NCI-H2196 treated with DMSO at 0.1 percent for 48 hours (cell line): ENCODE data around the gene DSCAM.
A peak's percentile ranks its signal among the peaks of the same experiment; 100 is the strongest.
"Not testable (repeated sequence)": the region's sequence is repeated elsewhere in the genome, so short reads cannot be mapped to it uniquely, and the experiment has no call there.

Experiments
- DNase-seq: peaks from one replicate; lab custom pipeline; 2025; ENCODE audit not compliant: unreplicated experiment; lab: John Stamatoyannopoulos, UW

DSCAM gene

DNA sequence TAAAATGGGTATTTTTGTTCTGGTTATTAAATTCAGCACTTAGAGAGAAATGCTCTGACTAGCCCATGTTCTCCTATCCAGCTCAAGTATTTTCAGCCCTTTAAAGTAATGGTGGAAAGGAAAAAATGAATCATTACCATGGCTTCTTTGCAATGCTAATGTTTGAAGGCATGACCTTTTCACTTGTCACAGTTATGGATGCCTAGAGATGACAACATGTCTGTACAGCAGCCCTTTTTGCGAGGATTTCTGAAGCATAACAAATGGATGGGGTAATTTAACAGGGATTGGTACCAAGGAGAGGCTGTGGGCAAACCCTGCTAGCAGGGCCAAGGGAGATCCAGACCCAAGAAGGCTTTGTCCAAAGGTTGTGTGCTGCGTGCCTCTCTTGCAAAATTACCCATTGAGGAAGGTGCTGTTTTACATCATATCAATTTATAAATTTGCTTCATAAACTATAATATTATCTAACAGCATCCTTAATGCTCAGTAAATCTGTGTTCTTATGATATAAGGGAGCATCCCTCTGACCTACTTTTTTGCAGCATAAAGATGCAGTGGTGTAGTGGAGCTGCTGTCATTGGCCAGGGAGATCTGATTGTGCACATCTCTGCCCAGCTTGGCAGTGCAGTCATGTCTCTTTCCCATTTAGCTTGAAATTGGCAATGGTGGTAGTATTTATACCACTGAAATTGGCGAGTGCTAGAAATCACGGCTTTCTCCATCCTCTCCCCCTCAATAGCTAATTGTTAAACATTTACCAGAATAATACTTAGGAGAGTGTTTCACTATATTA, 652.6 kb downstream of the DSCAM start:
- no peak for DNase-seq

DNA sequence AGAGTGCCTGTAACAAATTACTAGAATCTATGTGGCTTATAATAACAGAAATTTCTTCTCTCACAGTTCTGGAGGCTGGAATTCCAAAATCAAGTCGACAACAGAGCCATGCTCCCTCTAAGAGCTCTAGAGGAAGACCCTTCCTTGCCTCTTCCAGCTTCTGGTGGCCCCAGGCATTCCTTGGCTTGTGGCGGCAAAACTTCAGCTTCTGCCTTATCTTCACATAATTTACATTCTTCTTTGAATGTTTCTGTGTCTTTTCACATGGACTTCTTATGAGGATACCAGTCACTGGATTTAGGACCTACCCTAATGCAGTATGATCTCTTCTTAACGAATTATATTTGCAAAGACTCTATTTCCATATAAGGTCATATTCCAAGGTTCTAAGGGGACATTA, 655.3 kb downstream of the DSCAM start:
- no peak for DNase-seq

DNA sequence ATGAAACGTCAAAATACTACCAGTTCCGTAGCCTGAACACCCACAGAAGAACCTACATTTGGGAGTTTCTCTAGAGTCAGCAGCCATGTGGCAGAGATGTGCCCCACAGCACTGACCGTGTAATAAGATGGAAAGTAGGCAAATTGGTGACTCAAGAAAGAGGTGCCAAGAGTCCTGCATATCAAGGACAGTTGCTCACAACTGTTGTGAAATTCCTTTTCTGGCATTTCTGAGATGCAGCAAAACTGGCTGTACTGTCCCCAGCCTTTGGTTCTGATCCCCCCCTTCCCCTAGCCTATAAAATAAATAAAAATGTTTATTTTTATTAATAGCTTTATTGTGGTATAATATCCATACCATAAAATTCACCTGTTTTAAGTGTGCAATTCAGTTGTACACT, 655.8 kb downstream of the DSCAM start:
- DNase-seq = no peak

DNA sequence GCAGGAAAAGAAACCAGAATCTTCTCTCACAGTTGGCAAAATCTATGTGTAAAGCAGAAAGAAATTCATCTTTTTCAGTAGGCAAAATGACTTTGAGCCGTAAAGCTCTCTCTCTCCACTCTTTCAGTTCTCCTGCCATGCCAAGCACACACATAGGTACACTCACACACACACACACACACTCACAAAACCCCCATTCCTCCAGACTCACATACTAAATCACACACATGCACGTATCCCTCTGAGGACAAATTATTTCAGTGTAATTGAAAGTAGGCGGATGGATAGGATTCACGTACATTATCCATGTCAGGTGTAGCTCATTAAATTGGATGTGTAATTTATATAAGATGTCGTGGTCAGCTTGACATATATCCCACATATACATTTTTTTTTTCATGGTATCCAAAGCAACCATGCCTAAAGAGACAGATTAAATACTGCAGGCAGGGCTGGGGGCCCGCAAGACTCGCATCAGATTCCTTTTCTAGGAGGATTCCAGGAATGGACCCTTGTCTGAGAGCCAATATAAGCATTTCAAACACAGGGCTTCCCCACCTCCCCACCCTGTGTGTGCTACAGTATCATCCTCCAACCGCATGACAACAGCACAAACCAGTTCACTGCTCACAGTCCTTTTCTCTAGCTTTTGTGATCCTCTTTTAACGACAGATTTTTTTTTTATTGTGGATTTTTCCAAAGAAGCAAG, 658.9 kb downstream of the DSCAM start:
- no peak for DNase-seq

DNA sequence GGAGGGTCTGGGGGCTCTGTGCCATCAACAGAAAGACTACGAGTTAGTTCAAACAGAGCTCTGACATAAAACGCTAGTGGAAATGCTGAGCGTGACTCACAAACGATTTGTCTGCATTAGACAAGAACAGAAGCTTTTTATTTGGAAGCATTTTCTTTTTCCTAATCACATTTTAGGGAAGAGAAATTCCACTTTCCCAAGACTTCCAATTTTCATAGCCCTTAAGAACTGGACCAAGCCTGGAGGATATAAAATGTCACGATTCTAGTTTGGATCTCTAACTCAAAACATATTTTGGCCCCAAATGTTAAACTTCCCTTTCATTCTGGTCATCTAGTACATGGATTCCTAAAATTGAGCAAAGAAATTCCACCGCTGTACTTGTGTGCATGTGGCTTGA, 659.7 kb downstream of the DSCAM start:
- no peak for DNase-seq

DNA sequence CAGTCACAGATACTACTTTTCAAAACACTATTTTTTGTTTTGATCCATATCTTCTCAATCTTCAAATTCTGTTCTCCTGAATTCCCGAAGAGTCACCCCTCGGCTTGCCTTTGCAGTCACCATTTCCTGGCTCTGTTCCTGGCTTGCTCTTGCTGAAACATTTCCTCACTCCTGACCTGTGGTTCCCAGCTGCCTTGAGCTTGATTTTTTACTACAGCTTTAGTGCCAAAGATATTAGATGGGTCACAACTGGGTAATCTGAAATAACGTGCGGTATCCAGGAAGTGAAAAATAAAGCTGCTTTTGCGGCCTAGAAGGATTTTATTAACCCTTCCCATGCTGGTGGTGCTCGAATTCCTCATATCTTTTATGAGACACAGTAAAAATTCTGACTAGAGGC, 660.9 kb downstream of the DSCAM start:
- DNase-seq = no peak

DNA sequence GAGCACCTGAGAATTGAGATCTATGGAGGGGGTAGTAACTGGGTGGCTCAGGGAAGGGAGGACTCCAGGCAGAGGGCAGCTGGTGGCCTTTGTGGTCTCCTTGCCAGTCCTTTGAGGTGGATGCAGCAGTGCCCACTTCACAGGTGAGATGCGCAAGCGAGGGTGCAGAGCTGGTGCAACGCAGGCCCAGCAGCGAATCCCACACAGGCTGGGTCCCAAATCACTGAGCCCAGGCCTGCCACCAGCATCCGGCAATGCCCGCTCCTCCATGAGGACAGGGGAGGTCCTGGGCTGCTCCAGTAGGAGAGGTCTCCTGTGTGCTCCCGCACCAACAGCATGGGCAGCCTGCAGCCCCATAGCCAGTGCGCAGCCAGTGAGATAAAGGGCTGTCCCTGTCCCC, 661.8 kb downstream of the DSCAM start:
- DNase-seq = no peak

DNA sequence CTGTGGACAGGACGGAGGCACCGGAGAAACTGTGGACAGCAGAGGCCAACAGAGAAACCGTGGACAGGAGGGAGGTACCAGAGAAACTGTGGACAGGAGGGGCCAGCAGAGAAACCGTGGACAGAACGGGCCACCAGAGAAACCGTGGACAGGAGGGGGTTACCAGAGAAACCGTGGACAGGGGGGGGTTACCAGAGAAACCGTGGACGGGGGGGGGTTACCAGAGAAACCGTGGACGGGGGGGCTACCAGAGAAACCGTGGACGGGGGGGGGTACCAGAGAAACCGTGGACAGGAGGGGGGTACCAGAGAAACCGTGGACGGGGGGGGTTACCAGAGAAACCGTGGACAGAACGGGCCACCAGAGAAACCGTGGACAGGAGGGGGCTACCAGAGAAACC, 664.5 kb downstream of the DSCAM start:
- DNase-seq = not testable (repeated sequence)

DNA sequence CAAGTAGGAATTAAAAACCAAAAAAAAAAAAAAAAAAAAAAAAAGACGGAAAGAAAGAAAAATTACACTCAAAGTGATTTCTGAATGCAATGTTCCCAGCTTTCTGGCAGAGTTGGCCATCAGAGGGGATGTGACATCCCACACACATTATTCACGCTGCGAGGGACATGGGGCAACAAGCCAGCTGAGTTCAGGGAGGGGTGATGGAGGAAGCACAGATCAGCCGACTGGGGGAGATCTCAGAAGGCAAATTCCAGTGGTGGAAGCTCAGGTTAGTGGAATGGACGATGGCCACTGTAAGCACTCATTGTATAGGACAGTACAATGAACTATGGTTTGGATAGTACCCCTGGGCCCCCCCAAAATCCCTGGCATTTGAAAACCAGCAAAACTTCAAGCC, 667.8 kb downstream of the DSCAM start:
- no peak for DNase-seq

DNA sequence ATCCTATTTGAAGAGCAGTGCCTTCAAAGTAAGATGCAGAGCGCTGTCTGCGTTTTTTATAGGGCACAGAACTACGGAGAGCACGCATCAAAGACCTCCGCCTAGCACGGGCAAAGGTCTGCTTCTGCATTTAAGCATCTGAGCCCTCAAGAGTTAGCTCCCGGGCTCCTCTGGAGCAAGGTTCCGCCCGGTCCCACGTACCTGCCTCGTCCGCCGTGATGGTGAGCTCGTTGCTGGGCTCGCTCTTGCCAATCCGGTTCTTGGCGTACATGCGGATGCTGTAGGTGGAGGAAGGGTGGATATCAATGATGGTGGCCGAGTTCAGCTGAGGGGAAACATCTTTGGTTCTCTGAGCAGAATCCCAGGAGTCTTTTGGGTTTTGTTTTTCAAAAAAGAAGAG, 668.2 kb downstream of the DSCAM start:
- no peak for DNase-seq

DNA sequence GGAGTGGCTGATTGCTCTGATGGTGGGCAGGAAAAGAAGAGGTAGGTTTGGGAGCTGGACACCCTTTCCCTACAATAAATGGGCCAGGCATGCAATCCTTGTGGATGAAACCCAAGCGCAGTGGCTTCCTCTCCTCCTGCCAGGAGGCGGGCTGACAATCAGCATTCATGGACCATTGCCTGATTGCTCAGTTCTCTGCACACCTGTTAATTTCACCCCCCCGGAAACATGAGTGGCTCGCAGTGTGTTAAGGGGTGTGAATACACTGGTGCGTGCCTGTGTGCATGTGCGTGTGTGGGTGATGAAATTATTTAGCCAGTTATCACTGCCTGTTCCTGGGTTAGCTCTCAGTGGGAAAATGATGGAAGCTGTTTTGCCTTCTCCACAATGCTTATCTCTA, 669.0 kb downstream of the DSCAM start:
- peak; percentile 27 for DNase-seq

DNA sequence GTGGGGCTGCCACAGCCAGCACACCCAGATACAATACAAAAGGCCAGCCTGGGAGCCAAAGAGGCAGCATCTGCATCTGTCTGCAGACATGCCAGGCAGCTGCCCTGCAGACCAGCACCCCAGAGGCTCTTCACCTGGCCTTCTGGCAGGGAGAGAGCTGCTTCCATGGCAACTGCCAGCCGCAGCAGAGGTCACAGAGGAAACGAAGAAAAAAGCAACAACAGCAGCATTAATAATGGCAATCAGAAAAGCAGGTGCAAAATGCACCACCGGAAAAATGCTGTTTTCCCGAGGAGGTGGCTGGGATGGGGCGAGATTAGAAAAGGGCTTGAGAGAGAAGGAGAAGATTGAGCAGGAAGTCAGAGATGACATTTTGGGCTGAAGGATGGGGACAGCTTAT, 670.2 kb downstream of the DSCAM start:
- peak; percentile 96 for DNase-seq

DNA sequence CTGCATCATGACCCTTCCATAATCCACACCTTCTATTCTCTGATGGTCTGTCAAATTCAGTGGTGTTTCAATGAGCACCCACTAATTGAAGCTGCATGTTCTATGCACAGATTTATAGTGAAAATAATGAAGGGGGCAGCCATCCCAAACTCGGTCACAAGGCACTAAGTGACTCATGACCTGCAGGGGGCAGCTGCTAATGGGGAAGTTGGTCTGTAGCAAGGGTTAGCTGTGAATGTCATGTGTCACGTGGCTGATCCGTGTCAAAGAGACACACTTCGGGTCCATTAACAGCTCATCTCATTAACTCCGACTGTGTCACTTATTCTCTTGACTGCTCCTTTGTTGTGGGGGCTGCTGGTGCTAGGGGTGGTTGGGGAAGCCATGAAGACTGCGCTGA, 673.1 kb downstream of the DSCAM start:
- DNase-seq = no peak

DNA sequence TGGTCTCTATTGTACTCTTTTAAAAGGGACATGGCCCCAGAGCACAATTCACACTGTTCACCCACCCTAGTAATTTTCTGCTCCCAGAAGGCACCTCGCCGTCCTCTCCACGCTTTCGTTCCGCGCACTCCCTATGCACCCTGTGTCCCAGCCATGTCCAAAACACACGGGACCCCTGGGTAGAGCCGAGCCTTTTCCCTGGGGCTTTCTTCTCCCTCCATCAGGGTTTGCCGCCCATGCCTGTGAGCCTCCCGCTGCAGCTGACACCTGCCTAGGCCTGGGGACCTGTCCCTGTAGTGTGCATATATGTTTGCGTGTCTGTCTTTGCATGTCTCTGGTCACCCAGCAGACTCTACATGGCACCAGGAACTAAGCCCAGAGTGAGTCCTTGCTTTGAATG, 677.0 kb downstream of the DSCAM start:
- no peak for DNase-seq

DNA sequence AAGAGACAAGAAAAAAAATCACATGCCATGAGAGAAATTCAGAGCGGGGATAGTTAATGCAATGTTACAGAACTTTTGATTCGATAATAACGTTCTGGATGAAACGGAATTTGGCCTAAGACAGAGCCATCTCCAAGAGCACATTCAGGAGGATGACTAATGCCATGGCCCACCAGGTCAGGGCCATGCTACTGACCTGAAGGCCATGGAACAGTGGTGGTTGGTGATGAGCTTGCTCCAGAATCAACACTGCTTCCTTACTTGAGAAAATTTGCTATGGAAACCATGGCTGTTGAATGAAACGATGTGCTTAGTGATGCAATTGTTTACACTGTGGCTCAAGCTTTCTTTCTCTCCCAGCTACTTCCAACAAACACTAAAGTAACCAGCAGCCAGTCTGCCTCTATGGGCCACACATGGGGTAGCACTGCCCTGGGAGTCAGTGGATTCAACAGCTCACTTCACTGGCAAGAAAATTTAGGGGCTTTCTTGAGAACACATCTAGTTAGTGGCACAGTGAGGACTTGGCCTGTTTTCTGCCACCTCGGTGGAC, 680.6 kb downstream of the DSCAM start:
- DNase-seq = peak; percentile 16

DNA sequence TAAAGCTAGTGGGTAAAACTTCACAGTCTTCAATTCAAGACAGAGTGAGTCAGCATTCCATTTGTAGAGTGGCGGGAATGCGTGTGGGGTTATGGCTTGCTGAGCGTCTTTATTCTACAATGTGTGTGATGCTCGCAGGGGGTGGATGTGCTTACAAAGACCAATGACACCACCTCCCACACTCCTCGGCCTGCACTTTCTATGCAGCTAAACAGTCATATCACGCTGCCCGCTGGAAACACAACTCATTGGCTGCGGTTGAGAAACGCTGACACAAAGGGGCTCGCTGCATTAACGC, 681.2 kb downstream of the DSCAM start:
- no peak for DNase-seq

DNA sequence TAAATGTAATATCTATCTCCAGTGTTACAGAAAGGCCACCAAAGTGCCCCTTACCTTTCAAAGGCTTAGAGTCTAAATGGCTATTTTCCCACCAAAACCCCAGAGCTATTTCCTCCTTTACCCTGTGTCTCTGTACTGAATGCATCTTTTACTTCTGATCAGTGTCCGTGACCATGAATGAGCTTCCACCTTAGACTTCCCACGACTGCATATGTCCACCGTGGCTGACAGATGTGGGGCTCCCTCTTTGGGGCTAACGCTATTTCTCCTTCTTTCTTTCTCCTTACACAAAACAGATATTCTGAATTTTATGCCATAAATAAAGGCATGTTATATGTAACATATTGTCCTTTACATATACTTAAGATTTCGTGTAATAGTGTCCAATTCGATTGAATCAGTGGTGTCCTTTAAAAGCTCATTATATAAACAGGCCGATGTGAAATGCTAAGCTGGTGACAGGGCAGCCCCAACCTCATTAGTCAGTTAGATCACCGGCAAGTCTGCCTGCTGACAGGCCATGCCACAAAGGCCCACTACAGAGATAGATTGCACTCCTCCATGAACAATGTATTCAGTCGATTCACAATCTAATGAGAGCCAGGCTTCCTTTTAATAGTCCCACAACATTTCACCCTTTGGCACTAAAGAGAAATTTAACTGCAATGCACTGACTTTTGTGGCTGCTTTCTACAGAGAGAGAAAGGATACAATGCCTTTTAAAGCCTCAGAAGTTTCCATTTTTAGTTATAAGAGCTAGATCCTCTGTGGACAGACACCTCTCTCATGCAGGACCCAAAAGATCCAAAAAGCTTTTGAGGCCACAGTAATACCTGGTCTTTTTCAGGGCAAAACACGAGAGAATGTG, 681.8 kb downstream of the DSCAM start:
- no peak for DNase-seq

DNA sequence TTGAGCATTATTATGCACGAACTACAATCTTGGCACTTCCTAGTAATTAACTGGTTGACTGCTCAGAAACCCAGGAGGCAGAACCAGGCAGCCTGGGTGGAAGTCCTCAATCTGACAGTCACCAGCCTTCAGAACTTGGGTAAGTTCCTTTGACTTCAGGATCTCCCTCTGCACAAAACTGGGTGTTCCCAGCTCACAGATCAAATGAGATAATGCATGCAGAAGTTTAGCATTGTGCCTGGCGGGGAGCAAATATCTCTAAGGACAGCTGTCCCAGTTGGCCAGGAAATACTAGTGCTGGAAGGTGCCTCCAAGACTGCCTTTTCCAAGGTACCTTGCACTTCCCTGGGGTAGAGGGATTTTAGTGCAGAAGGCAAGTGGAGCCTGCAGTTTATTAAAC, 684.9 kb downstream of the DSCAM start:
- DNase-seq = no peak

DNA sequence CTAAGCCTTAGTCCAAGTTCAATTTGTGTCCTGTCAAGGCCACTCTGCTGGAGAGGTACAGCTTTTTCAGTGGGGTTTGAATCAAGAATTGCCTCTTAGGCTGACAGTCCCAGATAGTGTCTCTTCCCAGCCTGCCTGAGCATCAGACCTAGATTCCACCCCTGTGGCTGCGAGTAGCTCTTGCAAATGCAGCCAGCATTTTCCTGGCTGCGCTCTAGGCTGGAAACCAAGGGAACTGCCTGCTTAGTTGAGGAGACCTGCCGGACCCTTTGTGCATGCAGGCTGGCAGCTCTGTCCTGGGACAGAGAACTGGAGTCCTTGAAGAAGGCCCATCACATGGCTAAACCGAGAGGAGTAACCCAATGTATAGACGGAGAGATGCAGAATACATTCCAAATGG, 686.0 kb downstream of the DSCAM start:
- no peak for DNase-seq

DNA sequence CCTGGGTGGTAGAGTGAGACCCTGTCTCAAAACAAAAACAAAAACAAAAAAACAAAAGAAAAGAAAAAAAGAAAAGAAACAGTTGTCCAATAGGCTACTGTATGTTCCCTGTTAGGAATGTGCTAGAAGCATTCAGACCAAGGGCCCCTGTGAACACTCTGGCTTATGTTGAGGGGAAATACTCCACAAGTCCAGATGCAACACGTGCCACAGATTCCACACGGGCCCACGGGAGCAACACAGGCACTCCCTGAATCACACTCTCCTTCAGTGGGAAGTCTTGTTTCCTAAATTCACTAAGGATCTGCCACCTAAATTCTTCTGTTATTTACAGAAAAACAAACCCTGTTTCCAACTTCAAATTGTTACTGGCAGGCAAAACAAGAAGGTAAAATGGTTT, 688.6 kb downstream of the DSCAM start:
- no peak for DNase-seq

DNA sequence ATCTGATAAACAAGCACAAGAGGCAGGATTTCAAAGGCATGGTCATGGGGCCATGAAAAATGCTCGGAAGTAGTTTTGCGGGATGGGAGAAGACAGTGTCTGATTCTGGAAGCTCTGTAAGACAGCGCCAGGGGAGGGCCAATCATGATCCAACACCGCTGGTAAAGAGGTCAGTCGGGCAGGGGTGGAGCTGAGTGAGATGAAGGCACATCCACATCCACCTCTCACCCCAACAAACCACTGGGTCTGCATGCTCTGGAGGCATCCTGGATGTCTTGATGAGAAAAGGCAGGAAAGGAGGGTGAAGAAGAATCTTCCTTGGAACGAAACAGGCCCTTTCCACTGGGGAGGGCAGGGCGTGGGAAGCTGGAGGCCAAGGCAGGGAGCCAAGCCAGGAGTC, 691.4 kb downstream of the DSCAM start:
- DNase-seq = no peak

DNA sequence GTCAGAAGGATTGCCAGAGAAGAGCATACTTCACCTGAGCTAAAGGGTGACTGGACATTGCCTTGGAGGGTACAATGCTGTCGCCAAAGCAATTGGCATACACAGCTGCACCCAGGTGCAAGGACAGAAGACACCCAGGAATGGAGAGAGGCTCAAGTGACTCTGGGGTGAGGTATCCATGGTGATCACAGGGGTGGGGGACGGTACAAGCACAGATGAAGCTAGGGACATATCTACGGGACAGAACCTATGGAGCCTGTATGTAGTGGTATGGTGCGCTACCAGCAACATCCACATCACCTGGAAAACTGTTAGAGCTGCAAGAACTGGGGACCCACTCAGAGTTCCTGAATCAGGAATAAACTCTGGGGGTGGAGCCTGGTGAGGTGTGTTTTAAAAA, 693.6 kb downstream of the DSCAM start:
- no peak for DNase-seq
